Smooth muscle cell of the brain vasculature (primary cell): Measurements from ENCODE around the gene FLT4.

ENCODE experiments used
- DNase-seq: peaks from one replicate; pipeline ENCODE4 v3.0.0-alpha.2; 2012; ENCODE audit warnings: low read depth, low spot score

The FLT4 gene

DNA sequence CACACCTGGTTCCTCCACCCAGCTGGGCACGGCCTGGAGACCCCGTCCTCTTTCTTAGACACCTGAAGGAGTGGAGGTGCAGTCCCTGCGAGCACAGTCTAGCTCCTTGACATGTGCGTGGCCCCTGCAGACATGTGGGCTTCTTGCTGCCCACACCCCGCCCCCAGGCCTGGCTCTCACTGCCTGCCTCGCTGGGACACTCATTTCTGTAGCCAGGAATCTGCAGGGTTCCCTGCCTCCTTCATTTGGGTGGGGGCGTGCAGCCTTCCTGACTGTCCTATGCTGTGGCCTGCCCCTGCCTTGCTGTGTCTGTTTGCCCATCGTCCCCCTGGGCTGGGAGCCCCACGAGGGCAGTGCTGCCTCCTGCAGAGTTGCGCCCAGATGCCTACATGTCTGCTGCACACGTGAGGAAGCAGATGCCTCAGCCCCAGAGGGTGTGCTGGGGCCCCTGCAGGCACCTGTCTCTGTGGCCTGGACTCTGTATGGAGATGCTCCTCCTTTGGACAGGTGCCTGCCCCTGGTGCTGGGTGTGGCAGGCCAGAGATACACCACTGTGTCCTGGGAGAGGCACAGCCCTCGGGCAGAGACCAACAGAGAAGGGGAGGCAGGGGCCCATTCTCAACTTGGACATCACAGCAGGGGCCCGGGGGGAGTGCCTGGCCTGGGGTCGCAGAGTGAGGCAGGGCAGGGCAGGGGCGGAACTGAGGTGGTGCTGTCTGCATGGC lies 22.6 kb downstream of the FLT4 start:
- DNase-seq: no peak

GRCh38 chr5:180625791-180626660 lies 23.4 kb downstream of the FLT4 start:
- DNase-seq: no peak

GRCh38 chr5:180625125-180625790 lies 24.1 kb downstream of the FLT4 start:
- DNase-seq: no peak

DNA sequence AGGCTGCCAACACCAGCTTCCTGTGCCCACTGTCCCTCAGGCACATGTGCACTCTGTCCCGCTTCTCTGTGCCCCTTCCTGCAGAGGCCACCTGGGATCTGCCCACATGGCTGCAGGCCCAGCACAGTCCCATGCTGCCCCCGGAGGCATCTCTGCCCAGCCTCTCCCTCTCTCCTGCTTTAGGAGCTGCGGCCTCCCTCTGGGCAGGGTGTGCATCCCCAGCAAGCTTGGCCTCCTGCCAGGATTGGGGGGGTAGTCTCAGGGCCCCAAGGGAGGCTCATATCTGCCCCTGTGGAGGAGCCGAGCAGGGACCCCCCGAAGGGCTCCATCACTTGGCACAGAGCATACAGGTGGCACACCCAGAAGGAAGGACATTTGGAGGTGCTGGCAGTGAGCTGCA lies 24.8 kb downstream of the FLT4 start:
- DNase-seq: no peak

GRCh38 chr5:180623844-180624243 lies 25.6 kb downstream of the FLT4 start:
- no peak for DNase-seq

DNA sequence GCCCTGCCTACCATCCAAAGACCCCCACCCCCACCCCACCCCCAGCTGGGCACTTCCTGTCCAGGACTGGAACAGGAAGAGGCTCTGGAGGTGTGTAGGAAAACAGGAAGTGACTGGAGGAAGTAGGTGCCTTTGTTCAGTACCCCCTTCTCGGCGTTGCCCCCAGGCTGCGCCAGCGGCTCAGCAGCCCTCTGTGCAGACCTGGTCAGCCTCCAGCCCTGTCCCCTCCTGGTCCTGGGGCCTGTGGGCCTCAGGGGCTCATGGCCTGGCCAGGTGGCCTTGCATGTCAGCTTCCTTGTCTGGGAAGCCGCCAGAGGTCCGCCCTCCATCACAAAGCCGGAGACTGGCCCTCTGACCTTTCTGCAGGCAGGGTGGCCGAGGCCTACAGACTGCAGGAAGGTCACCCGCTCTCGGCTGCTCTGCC lies 26.0 kb downstream of the FLT4 start:
- DNase-seq: no peak

- DNase-seq: no peak
These were observed 26.5 kb downstream of the FLT4 start for GRCh38 chr5:180622910-180623309.

DNA sequence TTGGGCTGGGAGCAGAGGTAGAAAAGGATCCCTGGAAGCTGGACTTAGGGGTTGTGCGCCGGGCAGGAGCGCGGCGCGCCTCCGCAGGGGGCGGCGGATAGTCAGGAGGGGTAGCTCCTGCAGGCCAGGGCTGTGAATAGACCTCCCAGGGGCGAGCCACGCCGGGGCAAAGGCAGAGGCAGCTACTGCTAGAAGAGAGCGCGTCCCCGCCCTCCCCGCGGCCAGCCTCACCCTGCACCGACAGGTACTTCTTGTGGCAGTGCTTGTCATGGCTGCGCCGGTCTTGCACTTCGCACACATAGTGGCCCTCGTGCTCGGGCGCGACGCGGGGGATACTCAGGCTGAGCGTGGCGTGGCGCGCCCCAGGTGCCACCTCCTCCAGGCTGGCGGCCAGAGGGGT lies 28.1 kb downstream of the FLT4 start:
- DNase-seq: no peak

GRCh38 chr5:180620014-180620413 lies 29.4 kb downstream of the FLT4 start:
- no peak for DNase-seq

DNA sequence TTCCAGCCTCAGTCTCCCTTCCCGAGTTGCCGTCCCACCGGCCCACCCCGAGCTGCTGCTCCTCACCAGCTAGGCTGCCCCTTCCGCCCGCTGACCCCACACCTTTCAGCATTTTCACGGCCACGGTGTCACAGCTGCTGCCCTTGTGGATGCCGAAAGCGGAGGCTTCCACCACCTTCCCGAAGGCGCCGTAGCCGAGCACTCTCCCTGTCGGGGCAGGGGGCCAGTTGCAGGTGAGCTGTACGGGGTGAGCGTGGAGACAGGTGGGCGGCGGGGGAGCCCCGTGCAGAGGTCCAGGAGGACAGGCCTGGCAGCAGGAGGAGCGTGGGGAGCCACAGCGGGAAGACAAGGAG lies 29.9 kb downstream of the FLT4 start:
- no peak for DNase-seq

- DNase-seq: peak; percentile 3
These were observed 30.4 kb downstream of the FLT4 start for GRCh38 chr5:180618829-180619562.

- DNase-seq: no peak
These were observed 30.9 kb downstream of the FLT4 start for GRCh38 chr5:180618487-180618828.

- DNase-seq: no peak
These were observed 35.6 kb downstream of the FLT4 start for GRCh38 chr5:180613814-180614188.

DNA sequence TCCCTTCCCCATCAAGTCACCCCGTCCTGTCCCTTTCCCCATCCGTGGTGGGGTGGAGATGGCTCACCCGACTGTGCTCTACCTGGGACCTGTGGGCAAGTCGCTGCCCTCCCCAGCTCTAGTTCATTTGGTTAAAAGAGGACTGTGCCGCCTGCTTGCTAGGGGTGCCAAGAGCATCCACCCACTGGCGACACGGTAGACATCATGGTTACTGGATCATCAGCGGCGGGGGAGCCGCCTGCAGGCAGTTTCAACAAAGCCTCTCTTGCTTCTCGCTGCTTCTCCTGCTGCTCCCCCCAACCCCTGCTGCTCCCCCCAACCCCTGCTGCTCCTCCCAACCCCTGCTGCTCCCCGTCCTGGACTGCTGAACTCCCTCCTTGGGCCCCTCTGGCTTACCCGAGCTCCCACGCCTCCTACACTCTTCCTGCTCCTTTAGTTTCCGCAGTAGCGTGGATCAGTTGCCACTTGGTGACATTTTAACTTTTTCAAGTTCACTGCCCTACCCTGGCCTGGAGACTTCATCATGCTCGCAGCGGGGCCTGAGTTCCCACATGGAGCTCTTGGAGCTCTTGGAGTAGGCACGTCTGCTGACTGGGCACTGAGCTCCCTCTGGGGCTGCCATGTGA lies 36.1 kb downstream of the FLT4 start:
- DNase-seq: no peak

DNA sequence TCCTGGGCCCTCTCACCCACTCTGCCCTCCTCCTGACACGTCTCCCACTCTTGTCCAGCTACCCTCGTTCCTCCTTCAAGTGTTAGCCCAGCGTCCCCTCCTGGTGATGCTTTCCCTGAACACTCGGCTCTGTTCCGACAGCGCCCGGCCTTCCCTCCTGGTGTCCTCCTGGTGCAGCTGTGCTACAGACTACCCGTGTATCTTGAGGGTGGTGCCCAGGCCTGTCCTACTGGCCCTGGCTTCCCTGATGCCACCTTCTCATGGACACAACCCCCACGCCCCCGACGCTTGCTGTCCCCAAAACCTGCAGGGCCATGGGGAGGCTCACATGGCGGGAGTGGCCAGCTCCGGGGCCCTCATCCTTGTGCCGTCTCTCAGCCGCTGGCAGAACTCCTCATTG lies 36.7 kb downstream of the FLT4 start:
- no peak for DNase-seq

DNA sequence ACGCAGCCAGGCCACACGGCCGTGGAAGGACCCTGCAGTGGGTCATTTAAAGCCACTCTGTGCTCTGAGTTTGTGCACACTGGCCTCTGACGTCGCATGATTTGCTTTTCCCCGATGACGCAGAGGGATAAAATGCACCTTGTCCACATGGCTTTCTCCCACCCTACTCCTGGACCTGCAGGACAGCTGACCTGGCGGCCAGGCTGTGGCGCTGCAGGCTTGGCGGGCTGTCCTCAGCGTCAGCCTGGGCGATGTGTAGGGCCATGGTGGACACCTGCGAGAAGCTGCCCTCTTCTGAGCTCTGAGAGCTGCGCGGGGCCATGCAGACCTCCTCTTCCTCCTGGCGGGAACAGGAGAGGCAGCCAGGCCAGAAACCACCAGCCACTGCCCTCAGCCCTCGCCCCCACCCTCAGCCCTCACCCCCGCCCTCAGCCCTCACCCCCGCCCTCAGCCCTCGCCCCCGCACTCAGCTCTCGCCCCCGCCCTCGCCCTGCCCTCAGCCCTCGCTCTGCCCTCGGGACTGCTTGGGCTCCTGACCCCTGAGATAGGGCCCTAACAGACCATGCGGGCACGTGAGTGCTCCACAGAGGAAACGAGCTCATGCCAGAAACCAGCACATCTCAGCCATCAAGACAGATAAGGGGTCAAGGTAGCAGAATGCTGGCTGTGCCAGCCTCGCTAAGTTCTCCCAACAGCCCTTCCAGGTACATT lies 38.1 kb downstream of the FLT4 start:
- no peak for DNase-seq

- no peak for DNase-seq
These were observed 39.4 kb downstream of the FLT4 start for GRCh38 chr5:180609817-180610550.

DNA sequence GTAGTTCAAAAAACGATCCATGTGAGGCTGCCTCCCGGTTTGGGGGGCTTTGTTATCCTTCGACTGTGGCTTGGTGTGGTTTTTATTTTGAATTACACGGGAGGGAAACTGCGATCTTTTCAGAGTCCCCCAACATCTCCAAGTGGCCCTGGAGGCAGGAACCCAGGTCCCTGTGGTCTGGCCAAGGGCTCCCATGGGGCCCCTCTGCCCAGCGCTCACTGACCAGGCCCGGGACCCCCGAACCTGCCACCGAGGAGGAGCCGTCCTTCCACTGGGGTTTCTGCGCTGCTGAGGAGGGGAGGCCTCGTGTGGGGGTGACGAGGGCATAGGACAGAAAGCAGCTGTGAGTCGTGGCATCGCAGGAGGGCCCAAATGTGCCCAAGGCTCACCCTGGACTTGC lies 40.0 kb downstream of the FLT4 start:
- DNase-seq: no peak

DNA sequence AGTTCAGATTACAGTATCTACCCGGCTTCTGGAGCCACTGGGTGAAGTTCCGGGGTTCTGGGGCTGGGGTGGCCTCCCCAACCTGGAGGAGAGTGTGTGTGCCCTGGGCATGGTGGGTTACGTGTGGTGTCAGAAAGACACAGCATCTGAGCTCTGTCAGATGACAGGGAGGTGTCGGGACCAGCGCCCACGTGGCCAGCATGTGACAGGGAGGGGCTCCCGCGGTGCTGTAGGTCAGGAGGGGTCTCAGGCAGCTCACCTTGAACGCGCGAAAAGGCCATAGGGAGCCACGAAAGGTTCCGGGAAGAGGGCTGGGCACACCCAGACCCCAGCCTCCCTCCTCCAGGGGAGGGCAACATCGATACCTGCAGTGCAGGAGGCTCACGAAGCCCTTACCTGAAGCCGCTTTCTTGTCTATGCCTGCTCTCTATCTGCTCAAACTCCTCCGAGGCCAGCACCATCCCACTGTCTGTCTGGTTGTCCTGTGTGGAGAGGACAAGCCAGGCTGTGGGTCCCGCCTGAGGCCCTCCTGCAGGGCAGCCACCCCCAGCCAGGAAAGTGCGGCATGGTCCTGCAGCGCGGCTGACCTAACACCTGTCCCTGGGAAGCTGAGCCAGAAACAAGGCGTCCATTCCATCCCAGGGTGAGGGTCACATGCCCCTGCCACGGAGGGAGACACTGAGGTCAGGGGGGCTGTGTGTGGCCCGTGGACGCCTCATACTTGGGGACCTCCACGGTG lies 40.7 kb downstream of the FLT4 start:
- no peak for DNase-seq
